GM18505 (cell line): ENCODE measurements around the gene ATP5PB.

ENCODE experiments used
- ATAC-seq: cut with Tn5 transposase; IDR thresholded peaks from one replicate; pipeline ENCODE4 v1.9.1; 2021; ENCODE audit not compliant: unreplicated experiment
- POLR2A ChIP-seq: IDR thresholded peaks from 4 replicates; pipeline ENCODE4 v1.6.1; 2011; ENCODE audit warnings: borderline replicate concordance; ENCODE audit not compliant: insufficient read depth, insufficient read length; ENCODE audit errors: extremely low read depth

ATP5PB gene

DNA sequence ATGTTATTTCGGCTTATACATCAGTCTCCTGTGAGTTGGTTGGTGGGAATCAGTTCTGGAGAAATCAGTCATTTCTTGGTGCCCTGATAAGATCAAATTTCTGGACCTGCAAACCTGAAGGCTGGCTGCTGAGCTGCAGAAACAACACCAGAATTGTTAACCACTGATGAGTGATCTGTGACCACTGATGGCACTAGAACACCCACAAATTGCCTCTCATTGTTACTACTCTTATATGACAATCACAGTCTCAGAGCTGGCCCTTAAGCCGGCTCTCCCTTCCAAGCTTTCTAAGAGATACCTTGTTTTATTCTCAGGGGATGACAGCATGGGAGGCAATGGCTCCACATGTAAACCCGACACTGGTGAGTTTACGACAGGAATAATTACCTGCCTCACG is 26.4 kb downstream of the ATP5PB start:
- no peak for ATAC-seq
- TF ChIP-seq POLR2A = no peak

DNA sequence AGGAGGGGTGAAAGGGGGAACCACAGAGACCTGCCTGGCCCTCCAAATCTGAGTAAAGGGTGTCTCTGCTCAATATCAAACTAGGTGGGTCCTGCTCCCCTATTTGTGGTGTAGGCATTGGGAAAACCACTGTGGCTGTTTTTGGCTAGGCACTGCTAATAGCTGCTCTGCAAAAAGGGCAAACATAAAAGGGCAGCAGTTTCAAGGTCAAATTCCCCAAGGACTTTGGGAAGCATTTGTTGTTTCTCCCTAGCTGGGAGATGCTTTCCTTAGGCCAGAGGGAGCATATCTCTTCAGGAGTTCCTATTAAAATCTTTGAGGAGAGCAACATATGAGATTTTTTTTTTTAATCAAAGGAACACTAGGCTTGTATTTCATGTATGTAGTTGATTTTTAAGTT is 26.9 kb downstream of the ATP5PB start:
- ATAC-seq = no peak
- no peak for TF ChIP-seq POLR2A

DNA sequence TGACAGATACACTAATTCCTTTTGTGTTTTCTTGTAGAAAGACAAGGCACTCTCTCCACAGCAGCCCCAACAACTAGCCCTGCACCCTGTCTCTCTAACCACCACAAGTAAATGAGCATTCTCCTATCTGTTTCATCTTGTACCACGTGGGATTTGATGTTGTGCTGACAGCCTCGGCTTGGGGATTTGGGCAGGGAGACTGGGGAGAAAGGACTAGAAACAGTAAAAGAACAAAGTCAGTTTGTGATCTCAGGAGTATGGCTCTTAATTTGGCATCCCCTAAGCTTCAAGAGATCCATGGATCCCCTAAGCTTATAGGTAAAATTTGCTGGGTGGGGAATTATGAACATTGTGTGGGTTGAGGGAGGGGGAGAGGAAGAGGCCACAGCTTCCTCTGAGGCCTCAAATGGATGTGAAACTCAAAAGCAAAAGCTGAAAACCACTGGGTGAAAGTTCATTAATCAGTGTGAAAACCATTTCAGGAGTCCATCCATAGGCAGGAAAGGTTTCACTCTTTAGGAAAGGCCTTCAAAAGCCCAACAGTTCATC is 27.6 kb downstream of the ATP5PB start:
- TF ChIP-seq POLR2A = no peak
- peak; percentile 69 for ATAC-seq

DNA sequence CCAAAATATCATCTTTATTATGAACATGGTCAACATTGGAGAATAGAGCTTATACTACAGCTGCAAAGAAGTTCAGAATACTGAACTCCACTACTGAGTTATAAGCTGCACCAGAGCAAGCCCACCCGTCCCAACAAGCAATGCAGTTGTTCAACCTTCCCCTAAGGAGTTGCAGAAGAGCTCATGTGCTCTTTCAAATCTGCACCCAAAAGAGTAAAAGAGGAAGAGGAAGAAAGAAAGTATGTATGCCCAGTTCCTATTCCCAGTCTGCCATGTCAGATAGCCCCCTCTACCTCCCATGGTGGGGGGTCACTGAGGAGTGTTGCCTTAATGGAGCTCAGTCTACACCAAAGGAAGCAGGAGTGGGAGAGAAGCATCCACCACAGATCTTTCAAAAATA is 31.4 kb downstream of the ATP5PB start:
- TF ChIP-seq POLR2A = no peak
- ATAC-seq = no peak

DNA sequence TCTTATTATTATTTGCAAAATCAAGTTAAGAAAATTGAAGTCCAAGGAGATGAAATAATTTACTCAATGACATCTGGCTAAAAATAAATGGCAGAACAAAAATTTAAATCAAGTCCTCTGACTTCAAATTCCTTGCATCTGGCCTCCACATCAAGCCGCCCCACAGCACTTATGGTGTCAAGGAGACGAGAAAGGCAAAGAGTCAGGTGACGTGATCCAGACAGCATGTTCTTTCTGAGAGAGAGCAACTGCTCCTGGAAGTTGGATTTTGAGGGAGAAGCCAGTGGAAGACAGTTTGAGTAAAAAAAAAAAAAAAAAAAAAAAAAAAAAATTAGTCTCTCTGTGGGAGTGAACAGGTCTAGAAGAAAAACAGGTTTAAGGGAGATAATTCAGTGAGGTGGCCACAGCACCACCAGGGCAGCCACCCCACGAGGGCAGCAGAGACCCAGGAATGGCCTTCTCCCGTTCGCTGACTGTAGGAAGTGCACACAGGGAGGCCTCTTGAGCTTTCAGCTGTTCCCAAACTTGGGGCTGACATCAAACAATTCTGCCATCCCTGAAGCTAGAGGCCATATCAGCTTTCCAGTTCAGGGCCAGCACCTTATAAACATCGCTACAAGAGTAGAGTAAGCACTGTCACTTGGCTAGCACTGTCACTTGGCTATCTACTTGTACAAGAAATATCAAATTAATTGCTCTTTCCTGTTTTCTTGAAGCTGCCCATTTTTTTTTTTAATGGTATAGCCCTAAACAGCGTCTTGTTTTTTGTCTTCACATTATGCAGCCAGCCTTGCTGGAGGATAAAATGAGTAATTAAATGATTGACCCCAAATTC is 32.3 kb downstream of the ATP5PB start:
- TF ChIP-seq POLR2A = no peak
- peak; percentile 42 for ATAC-seq

DNA sequence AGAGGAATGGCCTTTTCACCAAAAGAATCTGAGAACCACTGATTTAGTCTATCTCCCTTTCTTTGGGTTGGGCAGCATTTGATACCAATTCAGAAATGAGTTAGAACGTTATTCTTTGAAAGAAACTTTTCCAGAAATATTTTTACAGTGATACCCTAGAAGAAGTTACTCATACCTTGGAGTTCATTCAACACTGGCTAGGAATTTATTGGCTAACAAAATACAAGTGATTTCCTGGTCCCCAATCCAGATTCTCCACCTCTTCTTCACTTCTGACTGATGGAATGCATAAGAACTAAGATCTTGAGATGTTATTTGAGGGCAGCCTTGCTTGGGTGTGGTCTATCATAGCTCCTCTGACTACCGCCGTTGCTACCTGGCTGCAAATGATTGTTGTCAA is 33.9 kb downstream of the ATP5PB start:
- no peak for TF ChIP-seq POLR2A
- no peak for ATAC-seq

DNA sequence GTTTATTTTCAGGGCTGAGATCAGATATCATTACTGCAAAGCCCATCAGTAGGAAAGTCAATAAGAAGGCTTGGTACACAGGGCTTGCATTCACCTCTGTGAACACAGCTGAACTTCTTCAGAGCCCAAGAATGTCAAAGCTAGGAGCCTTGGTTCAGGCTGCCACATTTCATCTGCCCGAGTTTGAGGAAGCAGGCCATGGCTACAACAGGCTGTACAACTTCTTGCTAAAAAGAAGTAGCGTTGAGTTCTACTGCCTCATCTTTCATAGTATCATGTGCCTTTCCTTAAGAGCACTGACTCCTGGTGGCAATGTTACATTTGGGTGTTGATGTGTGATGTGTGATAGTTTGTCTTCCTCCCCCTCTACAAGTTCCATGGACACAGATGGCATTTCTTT is 34.6 kb downstream of the ATP5PB start:
- TF ChIP-seq POLR2A = no peak
- no peak for ATAC-seq

DNA sequence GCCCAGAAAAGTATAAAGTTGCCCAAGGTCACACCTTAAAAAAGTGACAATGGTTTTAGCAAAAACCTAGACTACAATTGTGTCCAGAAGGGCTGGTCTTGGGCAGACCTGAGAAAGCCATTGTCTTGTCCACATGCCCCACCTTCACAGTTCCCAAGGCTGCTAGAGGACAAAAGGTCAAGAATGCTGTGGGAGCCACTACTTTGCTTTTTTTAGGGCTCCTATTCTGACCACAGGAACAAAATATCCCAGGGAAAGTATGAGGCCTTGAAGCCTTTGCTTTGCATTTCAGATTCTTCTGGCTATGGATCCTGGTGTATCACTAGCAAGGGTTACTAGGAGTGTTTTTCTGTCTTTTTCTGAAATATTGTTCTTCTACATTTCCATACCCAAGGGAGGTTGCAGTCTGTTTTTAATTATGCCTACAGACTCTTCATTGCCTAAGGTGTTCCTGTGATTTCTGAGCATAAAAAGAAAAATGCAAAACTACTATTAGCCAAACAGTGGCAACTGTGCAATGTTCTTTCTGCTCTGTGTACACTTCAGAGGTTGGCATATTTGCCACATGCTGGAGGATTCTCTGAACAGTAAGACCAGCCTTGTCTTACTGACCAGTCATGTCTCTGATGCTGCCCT is 35.2 kb downstream of the ATP5PB start:
- no peak for TF ChIP-seq POLR2A

DNA sequence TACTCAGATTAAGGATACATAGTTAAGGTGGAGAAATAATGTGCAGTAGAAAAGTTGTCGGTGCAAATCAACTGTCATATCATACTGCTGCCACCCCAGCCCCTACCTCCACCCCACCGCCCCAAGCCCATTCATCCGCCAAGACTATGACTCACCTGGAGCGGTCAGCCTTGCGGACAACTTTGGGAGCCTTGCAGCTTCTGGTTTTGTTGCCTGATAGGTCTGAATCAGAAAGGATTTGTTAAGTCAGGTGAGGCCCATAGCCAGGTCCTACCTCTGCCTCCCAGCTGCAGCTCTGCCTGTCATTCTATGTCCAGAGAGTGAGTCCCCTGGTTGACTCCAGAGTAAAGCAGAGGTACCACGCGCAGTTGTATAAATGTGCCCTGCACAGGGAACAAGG is 37.2 kb downstream of the ATP5PB start:
- no peak for TF ChIP-seq POLR2A
- ATAC-seq = no peak

More for the DNA sequence above, 35.2 kb downstream of the ATP5PB start:
- no peak for ATAC-seq

DNA sequence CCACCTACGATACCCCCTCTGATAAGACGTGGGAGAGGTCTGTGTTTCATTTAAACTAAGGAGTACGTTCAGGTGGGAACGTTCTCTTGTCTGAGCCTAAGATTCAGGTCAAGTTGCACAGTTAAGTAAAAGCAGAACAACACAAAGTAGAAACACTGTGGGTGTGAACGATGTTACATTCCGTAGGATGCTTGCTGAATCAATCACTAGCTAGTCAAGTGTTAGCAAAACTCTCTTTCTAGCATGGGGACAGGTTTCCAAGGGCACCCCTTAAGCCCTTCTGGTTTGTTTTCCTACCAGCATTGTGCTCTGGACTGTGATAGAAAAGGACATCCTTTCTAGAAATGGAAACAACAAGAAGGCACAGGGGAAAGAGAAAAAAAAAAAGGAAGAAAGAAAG is 37.9 kb downstream of the ATP5PB start:
- no peak for TF ChIP-seq POLR2A
- ATAC-seq = no peak

DNA sequence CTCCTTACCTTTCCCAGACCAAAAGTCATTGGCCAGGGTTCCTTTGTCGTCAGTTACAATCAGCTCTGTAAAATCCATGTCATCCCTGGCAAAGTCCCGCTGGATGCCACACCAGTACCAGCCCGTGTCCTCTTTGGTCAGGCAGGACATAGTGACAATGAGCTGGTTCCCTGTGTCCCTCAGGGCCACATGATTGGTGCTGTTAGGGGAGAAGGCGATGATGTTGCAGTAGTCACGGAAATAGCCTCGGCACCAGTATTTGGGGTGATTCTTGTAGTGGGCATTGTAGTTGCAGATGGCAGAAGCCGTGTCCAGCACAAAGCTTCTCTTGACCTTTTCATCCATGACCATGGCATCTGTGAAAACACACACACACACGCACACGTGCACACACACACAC is 39.4 kb downstream of the ATP5PB start:
- no peak for ATAC-seq
- no peak for TF ChIP-seq POLR2A

DNA sequence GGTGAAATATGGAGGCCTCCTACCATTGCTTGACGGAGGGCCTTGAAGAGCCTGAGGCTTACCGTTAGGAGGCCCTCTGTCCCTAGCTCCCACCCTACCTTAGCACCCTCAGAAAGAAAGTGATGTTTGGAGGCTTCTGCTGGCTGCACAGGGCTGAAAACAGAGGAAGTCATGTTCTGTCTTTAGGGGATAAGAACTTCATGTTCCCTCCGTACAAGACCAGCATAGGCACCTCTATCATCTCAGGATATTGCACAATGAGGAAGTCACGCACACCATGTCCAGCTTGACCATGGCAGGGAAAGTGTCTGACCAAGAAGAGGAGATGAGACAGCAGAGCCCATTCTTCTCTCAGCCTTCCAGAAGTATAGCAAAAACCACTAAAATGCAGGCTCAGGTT is 40.3 kb downstream of the ATP5PB start:
- ATAC-seq = no peak
- TF ChIP-seq POLR2A = no peak

DNA sequence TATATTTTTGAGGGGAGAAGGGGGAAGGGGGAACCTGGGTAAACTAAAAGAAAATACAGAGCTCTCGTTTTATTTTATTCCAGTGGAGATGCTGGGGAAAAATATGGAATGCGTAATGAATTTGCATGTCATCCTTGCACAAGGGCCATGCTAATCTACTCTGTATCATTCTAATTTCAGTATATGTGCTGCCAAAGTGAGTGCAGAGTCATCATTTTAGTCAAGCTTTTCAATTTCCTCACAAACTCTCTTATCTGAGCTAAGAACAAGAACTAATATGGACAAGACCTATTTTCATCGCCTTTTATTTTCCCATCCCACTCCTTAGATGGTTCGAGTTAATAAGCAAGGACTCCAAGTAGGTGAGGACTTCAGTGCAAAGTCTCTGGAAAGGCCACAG is 41.0 kb downstream of the ATP5PB start:
- ATAC-seq = no peak
- no peak for TF ChIP-seq POLR2A

DNA sequence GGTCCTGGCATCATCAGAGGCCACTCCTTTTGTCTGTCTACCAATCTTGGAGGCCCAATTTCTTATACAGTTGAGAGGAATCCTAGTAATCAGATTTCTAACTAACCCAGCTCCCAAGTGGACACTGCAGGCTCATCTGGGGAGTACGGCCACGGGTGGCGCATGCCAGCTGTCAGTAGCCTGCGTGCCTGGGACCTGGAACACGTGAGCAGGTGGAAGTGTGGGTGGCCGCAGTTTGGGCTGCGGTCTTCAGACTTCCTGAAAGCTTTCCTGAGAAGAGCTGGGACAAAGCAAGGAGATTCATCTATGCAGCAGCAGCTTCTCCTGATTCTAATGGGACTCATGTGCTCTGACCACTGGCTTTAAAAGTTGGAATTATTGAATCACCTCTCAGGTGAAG is 41.8 kb downstream of the ATP5PB start:
- TF ChIP-seq POLR2A = no peak
- no peak for ATAC-seq
